ENCODE results near the gene YPEL5. TPM values are rescaled to one million over a fixed set of nuclear protein-coding genes. Genes with fewer than 3 reads are reported as not detected.

Gene YPEL5
- total RNA-seq, 4 donors from 2014 or later: 42.8 to 88.1 (median 80.5) TPM

GRCh38 chr2:30193104-30193681, 46.4 kb downstream of the YPEL5 start:
- no peaks in the 10 kb centered on the region for H3K36me3 ChIP-seq
- no peak for TF ChIP-seq EP300 (IDR thresholded peaks at IDR 0.05; ENCODE audit: low read depth)
- no peak for TF ChIP-seq POLR2A (IDR thresholded peaks at IDR 0.05)
- intact Hi-C loops (cut with DNase I; ENCODE audit: low total_unique reads): no loop called here
- 84 to 85% methylated on average over 5 to 13 of the region's 13 CpGs for WGBS, 2 donors (ENCODE audit: low coverage in 1 of 2)
- no peaks in the 10 kb centered on the region for H3K9me3 ChIP-seq
- no peak overlapping the region for H3K4me3 ChIP-seq
- H3K27ac ChIP-seq: no peak overlapping the region
- H3K4me1 ChIP-seq: no peaks in the 10 kb centered on the region
- H3K27me3 ChIP-seq: no peaks in the 10 kb centered on the region
- in situ Hi-C loops (cut with MboI; ENCODE audit: low pct_ligation_motif_present in 1 of 4, low pct_unique_long_range_greater_than_20kb in 1 of 4, low sequenced_read_pairs in 3 of 4): loop anchor here in 2 of 4 donors (25.0 kb wide), 2 partner anchors 969 to 1144 kb away; no protein-coding TSS in a partner anchor
- DNase-seq: no peak

DNA sequence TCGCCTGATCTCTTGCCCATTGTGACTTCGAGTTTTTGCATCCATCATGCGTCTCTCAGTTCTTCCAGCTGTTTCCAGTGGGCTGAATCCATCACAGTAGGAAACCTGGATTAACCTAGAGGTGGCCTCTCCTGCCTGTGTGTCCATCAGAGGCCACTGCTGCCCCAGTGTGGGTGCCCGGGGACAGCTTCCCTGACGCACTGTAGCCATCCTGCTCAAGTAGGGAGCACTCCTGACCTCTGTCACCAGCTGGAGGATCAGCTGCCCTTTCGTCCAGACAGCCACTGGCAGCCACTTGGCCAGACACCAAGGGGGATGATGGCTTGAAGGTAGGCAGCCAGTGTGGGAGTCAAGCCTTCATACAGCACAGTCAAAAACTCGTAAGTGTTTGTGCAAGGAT, 47.6 kb downstream of the YPEL5 start:
- Histone ChIP-seq H3K4me1 (no peaks in the 10 kb centered on the region), H3K36me3 (no peaks in the 10 kb centered on the region), H3K9me3 (no peaks in the 10 kb centered on the region), H3K4me3 (no peak overlapping the region), H3K27ac (no peak overlapping the region), H3K27me3 (no peaks in the 10 kb centered on the region)
- TF ChIP-seq CTCF (IDR thresholded peaks at IDR 0.05) (no peak), EP300 (IDR thresholded peaks at IDR 0.05; ENCODE audit: low read depth) (no peak), POLR2AphosphoS5 (IDR thresholded peaks at IDR 0.05) (no peak), POLR2A (IDR thresholded peaks at IDR 0.05) (no peak)
- intact Hi-C loops (cut with DNase I; ENCODE audit: low total_unique reads): no loop called here
- in situ Hi-C loops (cut with MboI; ENCODE audit: low pct_ligation_motif_present in 1 of 4, low pct_unique_long_range_greater_than_20kb in 1 of 4, low sequenced_read_pairs in 3 of 4): loop anchor here in 2 of 4 donors (25.0 kb wide), 2 partner anchors 968 to 1143 kb away; no protein-coding TSS in a partner anchor
- DNase-seq: no peak
- WGBS, 2 donors (ENCODE audit: low coverage in 1 of 2): 82 to 100% methylated on average over 1 to 7 of the region's 7 CpGs

GRCh38 chr2:30195016-30195415, 48.2 kb downstream of the YPEL5 start:
- TF ChIP-seq POLR2AphosphoS5 (IDR thresholded peaks at IDR 0.05): no peak
- no peak for TF ChIP-seq EP300 (IDR thresholded peaks at IDR 0.05; ENCODE audit: low read depth)
- TF ChIP-seq POLR2A (IDR thresholded peaks at IDR 0.05): no peak
- TF ChIP-seq CTCF (IDR thresholded peaks at IDR 0.05): no peak
- H3K4me1 ChIP-seq: no peaks in the 10 kb centered on the region
- no peaks in the 10 kb centered on the region for H3K9me3 ChIP-seq
- WGBS, 2 donors (ENCODE audit: low coverage in 1 of 2): 89% methylated on average over 4 of the region's 4 CpGs; no CpG with 5 or more reads in 1 of the 2 donors
- in situ Hi-C loops (cut with MboI; ENCODE audit: low pct_ligation_motif_present in 1 of 4, low pct_unique_long_range_greater_than_20kb in 1 of 4, low sequenced_read_pairs in 3 of 4) (loop anchor here in 2 of 4 donors (25.0 kb wide), 2 partner anchors 967 to 1142 kb away; no protein-coding TSS in a partner anchor), intact Hi-C loops (cut with DNase I; ENCODE audit: low total_unique reads) (no loop called here)
- H3K4me3 ChIP-seq: no peak overlapping the region
- H3K27me3 ChIP-seq: no peaks in the 10 kb centered on the region
- no peak overlapping the region for H3K27ac ChIP-seq
- DNase-seq: no peak
- no peaks in the 10 kb centered on the region for H3K36me3 ChIP-seq

DNA sequence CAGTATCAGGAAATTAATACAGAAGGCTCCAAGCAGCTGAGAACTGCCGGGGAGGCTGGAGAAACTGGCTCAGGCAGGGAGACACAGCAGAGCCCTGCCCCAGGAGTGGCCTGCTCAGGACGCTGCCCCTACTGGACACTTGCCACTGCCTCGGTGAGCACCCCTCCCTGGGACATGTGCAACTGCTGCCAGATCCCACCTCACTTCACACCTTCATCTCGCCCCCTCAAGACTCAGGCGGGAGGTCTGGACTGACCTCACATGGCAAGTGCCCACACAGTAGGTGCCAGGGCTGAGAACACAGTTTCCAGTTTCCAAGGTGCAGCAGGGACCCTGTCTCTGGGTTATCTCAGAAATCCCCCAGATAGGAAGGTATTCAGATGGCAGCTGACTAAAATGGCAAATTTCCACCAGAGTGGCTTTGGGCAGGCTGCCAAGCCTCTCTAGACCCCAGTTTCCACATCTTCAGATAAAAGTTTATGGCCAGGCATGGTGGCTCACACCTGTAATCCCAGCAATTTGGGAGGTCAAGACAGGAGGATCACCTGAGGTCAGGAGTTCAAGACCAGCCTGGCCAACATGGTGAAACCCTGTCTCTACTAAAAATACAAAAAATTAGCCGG, 50.9 kb downstream of the YPEL5 start:
- Histone ChIP-seq H3K27me3 (no peaks in the 10 kb centered on the region), H3K4me3 (no peak overlapping the region), H3K9me3 (no peaks in the 10 kb centered on the region), H3K4me1 (peaks cover 0 to 10% (median 3%) of the 10 kb centered on the region in 4 donors), H3K27ac (no peak overlapping the region), H3K36me3 (no peaks in the 10 kb centered on the region)
- 75% methylated on average over 1 to 6 of the region's 6 CpGs for WGBS, 2 donors (ENCODE audit: low coverage in 1 of 2)
- DNase-seq: no peak
- TF ChIP-seq EP300 (IDR thresholded peaks at IDR 0.05; ENCODE audit: low read depth): no peak
- no peak for TF ChIP-seq POLR2A (IDR thresholded peaks at IDR 0.05)
- no peak for TF ChIP-seq CTCF (IDR thresholded peaks at IDR 0.05)
- TF ChIP-seq POLR2AphosphoS5 (IDR thresholded peaks at IDR 0.05): no peak
- intact Hi-C loops (cut with DNase I; ENCODE audit: low total_unique reads): no loop called here
- in situ Hi-C loops (cut with MboI; ENCODE audit: low pct_ligation_motif_present in 1 of 4, low pct_unique_long_range_greater_than_20kb in 1 of 4, low sequenced_read_pairs in 3 of 4): loop anchor here in 2 of 4 donors (25.0 kb wide), 2 partner anchors 965 to 1140 kb away; no protein-coding TSS in a partner anchor

Measured in transverse colon (tissue), 4 donors.